Inflammatory macrophage treated with lipopolysaccharide for 1 hour (primary cell): ENCODE measurements around the gene CADPS.

Experiments
- DNase-seq, 2 donors: peaks; one replicate each; pipeline ENCODE4 v3.0.0-alpha.2; 2020 to 2022

The CADPS gene

GRCh38 chr3:62482961-62483360 lies 392.3 kb downstream of the CADPS start:
- DNase-seq = no peak

DNA sequence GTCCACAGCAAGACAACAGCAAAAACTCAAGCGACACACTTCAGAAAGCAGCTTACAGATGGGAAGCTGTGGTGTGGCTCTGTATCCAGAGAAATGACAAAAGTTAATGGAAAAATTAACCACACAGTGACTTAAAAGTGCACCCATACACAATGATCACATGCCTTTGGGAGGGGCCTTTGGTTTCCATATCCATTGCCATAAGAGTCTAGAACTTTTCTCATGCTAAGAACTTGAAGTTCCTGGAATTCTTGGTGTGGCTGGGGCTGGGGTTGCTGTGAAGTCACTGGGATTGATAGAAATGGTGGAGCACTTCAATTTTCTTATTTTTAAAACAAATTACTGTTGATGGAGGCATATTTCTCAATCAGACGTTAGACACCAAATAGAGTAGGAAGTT lies 393.3 kb downstream of the CADPS start:
- no peak for DNase-seq

- no peak for DNase-seq
These were observed 395.2 kb downstream of the CADPS start for GRCh38 chr3:62480056-62480455.

DNA sequence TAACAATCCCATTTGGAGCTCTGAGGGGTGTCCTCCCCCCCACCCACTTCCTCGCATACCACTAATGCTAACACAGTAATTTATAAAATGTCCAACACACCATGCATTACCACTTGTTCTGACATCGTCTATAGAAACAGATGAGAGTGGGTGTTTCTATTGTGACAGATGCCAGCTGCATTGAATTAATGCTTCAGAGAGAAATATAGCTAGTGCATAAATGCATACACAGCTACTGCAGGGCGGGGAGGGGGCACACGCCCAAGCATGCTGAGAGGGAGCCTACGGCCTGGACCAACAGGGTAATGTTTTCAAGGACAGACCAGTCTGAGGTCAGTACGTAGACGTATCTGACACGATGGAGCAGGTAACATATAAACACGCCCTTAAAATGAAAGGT lies 395.9 kb downstream of the CADPS start:
- no peak for DNase-seq

GRCh38 chr3:62475306-62475705 lies 399.9 kb downstream of the CADPS start:
- DNase-seq = no peak

GRCh38 chr3:62467966-62468722 lies 407.1 kb downstream of the CADPS start:
- no peak for DNase-seq

- no peak for DNase-seq
These were observed 412.4 kb downstream of the CADPS start for GRCh38 chr3:62462788-62463187.

- DNase-seq = no peak
These were observed 413.0 kb downstream of the CADPS start for GRCh38 chr3:62462104-62462762.

- DNase-seq = no peak
These were observed 420.3 kb downstream of the CADPS start for GRCh38 chr3:62454916-62455315.

DNA sequence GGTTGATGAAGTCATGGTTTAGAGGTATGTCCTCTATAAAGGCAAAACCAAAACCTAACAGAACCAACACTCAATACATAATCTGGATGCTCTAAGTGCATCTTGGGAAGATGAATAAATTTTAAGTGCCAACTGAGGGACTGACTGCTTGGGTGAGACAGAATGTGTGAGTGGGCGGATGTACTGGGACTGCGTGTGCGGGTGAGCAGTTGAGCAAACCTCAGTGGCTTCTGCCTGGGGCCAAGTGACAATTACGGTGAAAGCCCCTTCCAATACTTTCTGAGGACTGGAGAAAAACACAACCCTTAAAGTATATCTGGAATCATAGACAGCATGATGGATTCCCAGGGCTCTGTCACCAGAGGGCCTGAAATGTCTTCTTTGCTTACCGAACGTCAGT lies 421.8 kb downstream of the CADPS start:
- no peak for DNase-seq

DNA sequence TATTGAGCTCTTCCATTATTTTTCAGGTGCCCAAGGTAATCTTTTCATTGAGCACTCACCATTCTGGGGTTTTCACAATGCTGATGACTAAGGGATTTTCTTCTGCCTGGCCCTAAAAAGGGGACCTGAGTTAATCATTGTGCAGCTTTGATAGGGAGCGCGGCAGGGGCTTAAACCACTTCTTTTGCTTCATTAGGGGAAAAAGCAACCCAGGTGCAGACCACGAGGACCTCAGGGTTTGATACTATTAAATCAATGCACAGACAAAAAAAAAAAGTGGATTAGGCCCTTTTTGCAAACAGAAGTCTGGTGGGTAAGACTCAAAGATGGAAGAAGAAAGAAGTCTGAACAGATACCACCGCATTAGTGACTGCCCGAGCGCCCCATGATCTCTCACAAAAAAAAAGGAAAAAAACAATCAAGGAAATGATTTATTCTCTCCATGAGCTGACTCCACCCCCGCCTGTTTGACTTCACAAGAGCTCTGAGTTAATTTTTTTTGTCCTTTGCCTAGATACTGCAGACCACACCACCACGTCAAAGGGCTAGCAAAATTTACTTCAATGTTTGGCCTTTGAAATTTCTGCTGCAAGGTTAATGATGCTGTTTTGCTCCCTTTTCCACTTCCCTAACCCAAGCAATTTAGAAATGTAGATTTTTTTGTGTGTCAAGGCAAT lies 423.9 kb downstream of the CADPS start:
- DNase-seq = no peak

GRCh38 chr3:62446337-62446940 lies 428.8 kb downstream of the CADPS start:
- no peak for DNase-seq

DNA sequence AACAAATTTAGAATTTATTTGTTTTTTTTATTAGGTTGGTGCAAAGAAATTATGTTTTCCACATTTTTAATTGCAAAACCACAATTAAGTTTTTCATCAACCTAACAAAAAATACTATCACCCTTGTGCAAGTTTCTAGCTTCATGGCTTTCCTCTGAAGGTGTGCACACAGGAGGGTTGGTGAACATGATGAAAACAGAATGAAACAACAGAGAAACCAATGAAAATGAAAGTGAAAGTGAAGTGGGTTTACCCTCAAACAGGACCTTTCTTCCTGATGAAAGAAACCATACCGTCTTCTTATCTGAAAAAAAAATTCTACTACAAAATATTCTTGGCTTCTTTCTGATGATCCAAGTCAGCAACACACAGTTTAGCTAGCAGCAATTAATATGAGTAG lies 429.9 kb downstream of the CADPS start:
- no peak for DNase-seq

GRCh38 chr3:62439978-62440377 lies 435.2 kb downstream of the CADPS start:
- DNase-seq = no peak

DNA sequence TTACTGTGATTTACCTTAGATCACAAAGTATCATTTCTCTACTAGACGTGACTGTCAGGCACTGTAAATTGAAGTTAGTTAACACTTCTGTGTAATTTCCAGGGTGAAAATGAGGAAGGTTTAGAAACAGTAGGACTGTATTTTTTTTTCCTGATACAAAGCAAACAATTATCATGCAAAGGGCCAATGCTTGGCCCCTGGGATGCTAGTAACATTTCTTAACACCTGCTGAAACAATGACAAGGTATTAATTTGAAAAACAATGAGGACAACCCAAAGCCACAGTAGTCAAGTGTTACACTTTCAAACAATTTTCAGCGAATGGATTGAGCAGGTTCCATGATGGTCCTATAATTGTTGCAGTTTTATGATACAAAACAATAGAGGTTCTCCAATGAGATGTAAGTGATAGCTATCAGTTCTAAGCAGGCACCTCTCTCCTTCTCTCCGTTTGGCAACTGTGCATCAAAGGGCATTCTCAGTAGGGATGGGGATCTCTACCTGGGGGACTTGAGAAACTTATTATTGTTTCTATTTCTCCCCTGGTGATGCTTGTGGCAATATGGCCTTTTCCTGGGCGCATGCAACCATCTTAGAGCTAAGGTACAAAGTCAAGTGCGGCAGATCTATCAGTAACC lies 435.9 kb downstream of the CADPS start:
- DNase-seq = no peak

- no peak for DNase-seq
These were observed 438.4 kb downstream of the CADPS start for GRCh38 chr3:62436785-62437184.

DNA sequence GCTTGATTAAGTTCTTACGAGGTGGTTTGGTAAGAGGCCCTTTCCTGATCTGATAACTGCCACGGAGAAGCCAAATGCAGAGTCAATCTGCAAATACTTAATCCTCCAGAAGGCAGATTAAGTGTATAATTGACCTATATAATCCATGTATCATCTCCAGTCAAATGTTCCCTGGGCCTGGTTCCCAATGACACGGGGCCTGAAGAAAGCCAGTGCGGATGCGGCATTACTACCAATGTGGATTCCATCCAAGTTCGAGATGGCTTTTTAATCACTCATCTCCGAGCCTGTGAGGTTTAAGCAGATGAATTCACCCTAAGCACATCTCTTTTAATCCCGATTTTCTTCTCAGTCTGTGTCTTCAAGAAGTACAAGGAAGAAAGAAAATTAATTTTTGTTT lies 441.8 kb downstream of the CADPS start:
- DNase-seq = no peak

DNA sequence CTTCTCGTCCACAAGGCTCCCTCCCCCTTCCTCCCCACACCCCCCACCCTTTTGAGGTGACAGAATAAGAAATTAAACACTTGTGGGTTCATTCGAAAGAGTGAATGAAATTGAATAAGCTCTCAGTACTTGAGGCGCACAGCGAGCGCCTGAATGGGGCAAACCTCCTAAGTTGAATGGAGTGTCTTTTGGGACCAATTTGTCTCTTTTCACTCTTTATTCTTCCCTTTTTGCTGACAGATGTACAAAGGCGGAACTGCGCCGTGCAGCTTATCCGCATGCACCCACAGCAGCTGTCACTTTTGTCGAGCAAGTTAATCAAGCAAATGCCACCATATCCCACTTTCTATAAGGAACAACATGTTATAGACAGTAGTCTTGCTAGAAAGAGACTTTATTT lies 454.0 kb downstream of the CADPS start:
- DNase-seq = no peak

- no peak for DNase-seq
These were observed 459.1 kb downstream of the CADPS start for GRCh38 chr3:62416144-62416543.

DNA sequence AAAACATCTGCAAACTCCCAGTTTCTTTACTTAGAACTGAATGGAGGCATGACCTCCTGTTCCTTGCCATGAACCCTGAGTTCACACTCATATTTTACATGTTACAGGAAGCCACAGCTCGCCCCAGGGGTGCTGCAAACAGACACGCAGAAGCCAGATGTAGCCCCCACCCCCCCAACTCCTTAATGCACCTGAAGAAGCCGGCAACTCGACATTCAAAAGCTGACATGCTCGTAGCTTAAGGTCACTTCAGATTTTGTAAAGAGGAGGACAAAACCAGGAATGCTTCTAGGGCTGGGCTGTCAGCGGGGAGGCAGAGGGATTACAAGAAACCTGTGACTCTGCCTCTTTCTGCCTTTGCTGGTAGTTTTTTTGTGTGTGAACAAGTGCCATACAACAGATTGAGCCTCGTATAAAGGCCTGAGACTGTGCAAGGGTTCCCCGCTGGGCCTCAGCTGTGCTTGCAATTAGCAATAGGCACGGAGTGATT lies 459.9 kb downstream of the CADPS start:
- no peak for DNase-seq

GRCh38 chr3:62414786-62415185 lies 460.4 kb downstream of the CADPS start:
- DNase-seq = no peak

DNA sequence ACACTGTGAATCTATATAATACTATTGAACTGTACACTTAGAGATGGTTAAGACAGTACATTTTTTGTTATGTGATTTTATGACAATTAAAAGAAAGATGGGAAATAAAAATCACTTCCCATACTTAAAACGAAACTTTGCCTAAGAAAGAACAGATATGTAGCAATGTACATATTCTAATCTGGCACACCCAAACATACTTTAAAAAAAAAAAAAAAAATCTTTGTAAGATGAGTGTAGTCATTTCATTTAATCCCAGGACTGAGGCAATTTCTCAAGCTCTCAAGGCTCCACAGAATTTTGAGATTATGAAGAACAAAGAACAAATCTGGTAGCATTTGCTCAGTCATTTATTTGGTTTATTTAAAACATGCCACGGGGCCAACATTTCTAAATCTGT lies 461.5 kb downstream of the CADPS start:
- no peak for DNase-seq

DNA sequence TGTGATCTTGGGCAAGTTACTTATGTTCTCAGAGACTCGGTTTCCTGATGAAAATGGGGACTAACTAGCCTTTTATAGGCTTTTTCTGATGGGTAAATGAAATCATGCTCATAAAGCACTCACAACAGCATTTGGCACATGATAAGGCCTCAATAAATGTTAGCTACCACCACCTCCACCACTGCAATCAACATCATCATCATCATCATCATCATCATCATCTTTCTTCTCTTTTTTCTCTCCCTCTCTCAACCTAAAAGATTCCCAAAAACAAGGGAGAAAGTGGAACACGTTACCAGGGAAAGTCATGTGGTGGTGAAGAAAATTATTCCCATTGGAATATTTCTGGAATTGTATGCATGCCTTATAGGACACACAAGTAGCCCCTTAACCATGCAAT lies 468.3 kb downstream of the CADPS start:
- no peak for DNase-seq
